K562 (cell line): ENCODE results near the gene ADAM30.

ENCODE experiments used
- CBX8 ChIP-seq: fragments of 200-600 bp; sonication (generic); IDR thresholded peaks from 2 replicates; pipeline ENCODE4 v1.6.1; 2012; ENCODE audit warnings: borderline replicate concordance, mixed run types, low read depth, mild to moderate bottlenecking, moderate library complexity, mixed read lengths, low read length, control low read depth, inconsistent platforms; ENCODE audit not compliant: poor library complexity, severe bottlenecking; ENCODE audit errors: extremely low read depth
- KAT8 ChIP-seq: fragments of 450-650 bp; IDR thresholded peaks from 2 replicates; pipeline ENCODE4 v1.6.1; 2016; ENCODE audit warnings: low read depth, mild to moderate bottlenecking
- MXI1 ChIP-seq: IDR thresholded peaks from 2 replicates; pipeline ENCODE4 v1.6.1; 2011; ENCODE audit warnings: low read depth, mild to moderate bottlenecking, improper control_type of control experiment, low read length
- NCOA6 ChIP-seq: fragments of 450-650 bp; IDR thresholded peaks from 2 replicates; pipeline ENCODE4 v1.6.1; 2017; ENCODE audit warnings: mild to moderate bottlenecking
- POLR2AphosphoS5 ChIP-seq: IDR thresholded peaks from 2 replicates; pipeline ENCODE4 v1.6.1; 2011; ENCODE audit warnings: mild to moderate bottlenecking, low read depth, low read length, moderate library complexity; ENCODE audit not compliant: control insufficient read depth, insufficient read depth
- SMARCC2 ChIP-seq: fragments of 450-650 bp; IDR thresholded peaks from 2 replicates; pipeline ENCODE4 v1.6.1; 2017; ENCODE audit warnings: antibody characterized with exemption, moderate library complexity, mild to moderate bottlenecking, low read depth
- SNRNP70 ChIP-seq: fragments of 200-400 bp; formaldehyde crosslinking; optimal IDR thresholded peaks from 2 replicates; pipeline ENCODE3; 2017; ENCODE audit warnings: low read depth, low read length
- YY1 ChIP-seq, 3 experiments: IDR thresholded peaks; 2 replicates each; pipeline ENCODE4 v1.6.1; 2011; ENCODE audit warnings: low read length in 2 of 3, mild to moderate bottlenecking in 2 of 3, moderate library complexity in 2 of 3, borderline replicate concordance in 1 of 3, control low read depth in 1 of 3, low read depth in 1 of 3; ENCODE audit not compliant: insufficient read depth in 3 of 3, insufficient replicate concordance in 2 of 3, control insufficient read depth in 1 of 3, insufficient read length in 1 of 3; ENCODE audit errors: extremely low read depth in 1 of 3
- TF ChIP-seq, protein P1 (sequence below), 3 experiments: IDR thresholded peaks in 2 of 3; conservative IDR thresholded peaks in 1 of 3; 2 replicates each; pipeline ENCODE4 v1.5.1; 2011 to 2012; ENCODE audit warnings: low read length in 3 of 3, mild to moderate bottlenecking in 3 of 3, control low read depth in 2 of 3, improper control_type of control experiment in 1 of 3, inconsistent platforms in 1 of 3, low read depth in 1 of 3, mixed read lengths in 1 of 3, moderate library complexity in 1 of 3; ENCODE audit not compliant: insufficient read depth in 2 of 3
- TF ChIP-seq, protein P2 (sequence below): sonication (generic); formaldehyde crosslinking; IDR thresholded peaks from 2 replicates; pipeline ENCODE4 v1.8.1; 2023; ENCODE audit warnings: mild to moderate bottlenecking, missing genetic modification reagents
- TF ChIP-seq, protein P3 (sequence below): sonication (generic); formaldehyde crosslinking; IDR thresholded peaks from 2 replicates; pipeline ENCODE4 v1.8.1; 2023; ENCODE audit warnings: missing genetic modification reagents, mild to moderate bottlenecking, borderline replicate concordance

DNA sequence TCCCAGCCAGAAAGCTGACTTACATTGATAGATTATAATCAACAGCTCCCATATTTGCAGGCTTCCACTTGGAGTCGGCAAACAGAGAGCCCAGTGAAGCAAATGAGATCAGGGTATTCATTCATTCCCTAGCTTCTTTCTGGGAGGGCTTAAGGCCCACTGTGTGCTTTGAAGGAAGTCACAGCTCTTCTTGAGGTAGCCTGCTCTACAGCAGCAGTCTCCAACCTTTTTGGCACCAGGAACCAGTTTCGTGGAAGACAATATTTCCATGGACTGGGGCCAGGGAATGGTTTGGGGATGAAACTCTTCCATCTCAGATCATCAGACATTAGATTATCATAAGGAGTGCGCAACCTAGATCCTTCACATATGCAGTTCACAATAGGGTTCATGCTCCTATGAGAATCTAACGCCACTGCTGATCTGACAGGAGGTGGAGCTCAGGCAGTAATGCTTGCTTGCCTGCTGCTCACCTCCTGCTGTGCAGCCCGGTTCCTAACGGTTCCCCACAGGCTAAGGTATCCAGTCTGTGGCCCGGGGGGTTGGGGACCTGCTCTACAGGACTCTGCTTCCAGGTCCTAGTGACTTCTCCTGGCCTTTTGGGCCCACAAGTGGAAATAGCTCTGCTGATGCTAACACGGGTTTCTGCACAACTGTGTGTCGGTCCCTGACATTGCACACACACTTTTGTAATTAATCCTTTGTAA lies 13.7 kb upstream of the ADAM30 start:
- TF ChIP-seq, protein P1, sequence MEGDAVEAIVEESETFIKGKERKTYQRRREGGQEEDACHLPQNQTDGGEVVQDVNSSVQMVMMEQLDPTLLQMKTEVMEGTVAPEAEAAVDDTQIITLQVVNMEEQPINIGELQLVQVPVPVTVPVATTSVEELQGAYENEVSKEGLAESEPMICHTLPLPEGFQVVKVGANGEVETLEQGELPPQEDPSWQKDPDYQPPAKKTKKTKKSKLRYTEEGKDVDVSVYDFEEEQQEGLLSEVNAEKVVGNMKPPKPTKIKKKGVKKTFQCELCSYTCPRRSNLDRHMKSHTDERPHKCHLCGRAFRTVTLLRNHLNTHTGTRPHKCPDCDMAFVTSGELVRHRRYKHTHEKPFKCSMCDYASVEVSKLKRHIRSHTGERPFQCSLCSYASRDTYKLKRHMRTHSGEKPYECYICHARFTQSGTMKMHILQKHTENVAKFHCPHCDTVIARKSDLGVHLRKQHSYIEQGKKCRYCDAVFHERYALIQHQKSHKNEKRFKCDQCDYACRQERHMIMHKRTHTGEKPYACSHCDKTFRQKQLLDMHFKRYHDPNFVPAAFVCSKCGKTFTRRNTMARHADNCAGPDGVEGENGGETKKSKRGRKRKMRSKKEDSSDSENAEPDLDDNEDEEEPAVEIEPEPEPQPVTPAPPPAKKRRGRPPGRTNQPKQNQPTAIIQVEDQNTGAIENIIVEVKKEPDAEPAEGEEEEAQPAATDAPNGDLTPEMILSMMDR (IDR thresholded peaks at IDR 0.05 in 2 of 3, conservative IDR thresholded peaks at IDR 0.05 in 1 of 3; ENCODE audit: insufficient read depth in 2 of 3, low read depth in 1 of 3, low read length in 3 of 3) = no peak
- TF ChIP-seq POLR2AphosphoS5 (no peak), MXI1 (no peak), SNRNP70 (no peak), SMARCC2 (no peak), KAT8 (no peak), CBX8 (no peak), YY1 (IDR thresholded peaks at IDR 0.05; ENCODE audit: borderline replicate concordance in 1 of 3, control insufficient read depth in 1 of 3, extremely low read depth in 1 of 3, insufficient read depth in 3 of 3, insufficient read length in 1 of 3, insufficient replicate concordance in 2 of 3, low read depth in 1 of 3, low read length in 2 of 3) (no peak), NCOA6 (no peak)
- TF ChIP-seq, protein P2, sequence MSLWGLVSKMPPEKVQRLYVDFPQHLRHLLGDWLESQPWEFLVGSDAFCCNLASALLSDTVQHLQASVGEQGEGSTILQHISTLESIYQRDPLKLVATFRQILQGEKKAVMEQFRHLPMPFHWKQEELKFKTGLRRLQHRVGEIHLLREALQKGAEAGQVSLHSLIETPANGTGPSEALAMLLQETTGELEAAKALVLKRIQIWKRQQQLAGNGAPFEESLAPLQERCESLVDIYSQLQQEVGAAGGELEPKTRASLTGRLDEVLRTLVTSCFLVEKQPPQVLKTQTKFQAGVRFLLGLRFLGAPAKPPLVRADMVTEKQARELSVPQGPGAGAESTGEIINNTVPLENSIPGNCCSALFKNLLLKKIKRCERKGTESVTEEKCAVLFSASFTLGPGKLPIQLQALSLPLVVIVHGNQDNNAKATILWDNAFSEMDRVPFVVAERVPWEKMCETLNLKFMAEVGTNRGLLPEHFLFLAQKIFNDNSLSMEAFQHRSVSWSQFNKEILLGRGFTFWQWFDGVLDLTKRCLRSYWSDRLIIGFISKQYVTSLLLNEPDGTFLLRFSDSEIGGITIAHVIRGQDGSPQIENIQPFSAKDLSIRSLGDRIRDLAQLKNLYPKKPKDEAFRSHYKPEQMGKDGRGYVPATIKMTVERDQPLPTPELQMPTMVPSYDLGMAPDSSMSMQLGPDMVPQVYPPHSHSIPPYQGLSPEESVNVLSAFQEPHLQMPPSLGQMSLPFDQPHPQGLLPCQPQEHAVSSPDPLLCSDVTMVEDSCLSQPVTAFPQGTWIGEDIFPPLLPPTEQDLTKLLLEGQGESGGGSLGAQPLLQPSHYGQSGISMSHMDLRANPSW (CRISPR knock-in tag) = no peak
- TF ChIP-seq, protein P3, sequence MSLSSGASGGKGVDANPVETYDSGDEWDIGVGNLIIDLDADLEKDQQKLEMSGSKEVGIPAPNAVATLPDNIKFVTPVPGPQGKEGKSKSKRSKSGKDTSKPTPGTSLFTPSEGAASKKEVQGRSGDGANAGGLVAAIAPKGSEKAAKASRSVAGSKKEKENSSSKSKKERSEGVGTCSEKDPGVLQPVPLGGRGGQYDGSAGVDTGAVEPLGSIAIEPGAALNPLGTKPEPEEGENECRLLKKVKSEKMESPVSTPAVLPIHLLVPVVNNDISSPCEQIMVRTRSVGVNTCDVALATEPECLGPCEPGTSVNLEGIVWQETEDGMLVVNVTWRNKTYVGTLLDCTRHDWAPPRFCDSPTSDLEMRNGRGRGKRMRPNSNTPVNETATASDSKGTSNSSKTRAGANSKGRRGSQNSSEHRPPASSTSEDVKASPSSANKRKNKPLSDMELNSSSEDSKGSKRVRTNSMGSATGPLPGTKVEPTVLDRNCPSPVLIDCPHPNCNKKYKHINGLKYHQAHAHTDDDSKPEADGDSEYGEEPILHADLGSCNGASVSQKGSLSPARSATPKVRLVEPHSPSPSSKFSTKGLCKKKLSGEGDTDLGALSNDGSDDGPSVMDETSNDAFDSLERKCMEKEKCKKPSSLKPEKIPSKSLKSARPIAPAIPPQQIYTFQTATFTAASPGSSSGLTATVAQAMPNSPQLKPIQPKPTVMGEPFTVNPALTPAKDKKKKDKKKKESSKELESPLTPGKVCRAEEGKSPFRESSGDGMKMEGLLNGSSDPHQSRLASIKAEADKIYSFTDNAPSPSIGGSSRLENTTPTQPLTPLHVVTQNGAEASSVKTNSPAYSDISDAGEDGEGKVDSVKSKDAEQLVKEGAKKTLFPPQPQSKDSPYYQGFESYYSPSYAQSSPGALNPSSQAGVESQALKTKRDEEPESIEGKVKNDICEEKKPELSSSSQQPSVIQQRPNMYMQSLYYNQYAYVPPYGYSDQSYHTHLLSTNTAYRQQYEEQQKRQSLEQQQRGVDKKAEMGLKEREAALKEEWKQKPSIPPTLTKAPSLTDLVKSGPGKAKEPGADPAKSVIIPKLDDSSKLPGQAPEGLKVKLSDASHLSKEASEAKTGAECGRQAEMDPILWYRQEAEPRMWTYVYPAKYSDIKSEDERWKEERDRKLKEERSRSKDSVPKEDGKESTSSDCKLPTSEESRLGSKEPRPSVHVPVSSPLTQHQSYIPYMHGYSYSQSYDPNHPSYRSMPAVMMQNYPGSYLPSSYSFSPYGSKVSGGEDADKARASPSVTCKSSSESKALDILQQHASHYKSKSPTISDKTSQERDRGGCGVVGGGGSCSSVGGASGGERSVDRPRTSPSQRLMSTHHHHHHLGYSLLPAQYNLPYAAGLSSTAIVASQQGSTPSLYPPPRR (CRISPR knock-in tag) = no peak
